GM12874 (cell line): ENCODE data around the gene BHLHE40.

Experiments used
- TF ChIP-seq, protein P1 (sequence below): IDR thresholded peaks from 2 replicates; pipeline ENCODE4 v1.5.1; 2011; ENCODE audit warnings: low read depth, mild to moderate bottlenecking, control low read depth, low read length, moderate library complexity; ENCODE audit not compliant: insufficient read depth

The BHLHE40 gene

DNA sequence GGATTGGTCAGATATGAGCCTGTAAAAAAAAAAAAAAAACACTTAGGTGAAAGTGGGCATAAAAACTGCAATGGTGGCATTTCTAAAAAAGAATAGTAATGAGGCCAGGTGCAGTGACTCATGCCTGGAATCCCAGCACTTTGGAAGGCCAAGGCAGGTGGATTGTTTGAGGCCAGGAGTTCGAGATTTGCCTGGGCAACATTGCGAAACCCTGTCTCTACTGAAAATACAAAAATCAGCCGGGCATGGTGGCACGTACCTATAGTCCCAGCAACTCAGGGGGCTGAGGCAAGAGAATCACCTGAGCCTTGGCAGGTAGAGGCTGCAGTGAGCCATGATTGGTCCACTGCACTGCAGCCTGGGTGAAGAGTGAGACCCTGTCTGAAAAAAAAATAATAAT, 38.3 kb upstream of the BHLHE40 start:
- TF ChIP-seq, protein P1, sequence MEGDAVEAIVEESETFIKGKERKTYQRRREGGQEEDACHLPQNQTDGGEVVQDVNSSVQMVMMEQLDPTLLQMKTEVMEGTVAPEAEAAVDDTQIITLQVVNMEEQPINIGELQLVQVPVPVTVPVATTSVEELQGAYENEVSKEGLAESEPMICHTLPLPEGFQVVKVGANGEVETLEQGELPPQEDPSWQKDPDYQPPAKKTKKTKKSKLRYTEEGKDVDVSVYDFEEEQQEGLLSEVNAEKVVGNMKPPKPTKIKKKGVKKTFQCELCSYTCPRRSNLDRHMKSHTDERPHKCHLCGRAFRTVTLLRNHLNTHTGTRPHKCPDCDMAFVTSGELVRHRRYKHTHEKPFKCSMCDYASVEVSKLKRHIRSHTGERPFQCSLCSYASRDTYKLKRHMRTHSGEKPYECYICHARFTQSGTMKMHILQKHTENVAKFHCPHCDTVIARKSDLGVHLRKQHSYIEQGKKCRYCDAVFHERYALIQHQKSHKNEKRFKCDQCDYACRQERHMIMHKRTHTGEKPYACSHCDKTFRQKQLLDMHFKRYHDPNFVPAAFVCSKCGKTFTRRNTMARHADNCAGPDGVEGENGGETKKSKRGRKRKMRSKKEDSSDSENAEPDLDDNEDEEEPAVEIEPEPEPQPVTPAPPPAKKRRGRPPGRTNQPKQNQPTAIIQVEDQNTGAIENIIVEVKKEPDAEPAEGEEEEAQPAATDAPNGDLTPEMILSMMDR, result no peak

DNA sequence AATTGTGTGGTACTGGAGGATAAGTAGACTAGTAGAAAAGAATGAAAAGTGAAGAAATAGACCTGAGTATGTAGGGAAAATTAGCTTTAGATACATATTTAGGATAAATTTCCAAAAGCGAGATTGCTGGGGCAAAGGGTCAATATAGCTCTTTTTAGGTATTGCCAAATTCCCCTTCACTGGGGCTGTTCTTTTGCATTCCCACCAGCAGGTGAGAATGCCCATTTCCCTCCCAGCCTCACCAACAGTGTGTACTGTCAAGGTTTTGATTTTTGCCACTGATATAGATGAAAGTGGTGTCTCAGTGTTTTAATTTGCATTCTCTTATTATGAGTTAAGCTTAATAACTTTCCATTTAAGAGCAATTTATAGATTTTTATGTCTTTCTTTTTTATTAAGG, 35.7 kb upstream of the BHLHE40 start:
- TF ChIP-seq, protein P1, result no peak

DNA sequence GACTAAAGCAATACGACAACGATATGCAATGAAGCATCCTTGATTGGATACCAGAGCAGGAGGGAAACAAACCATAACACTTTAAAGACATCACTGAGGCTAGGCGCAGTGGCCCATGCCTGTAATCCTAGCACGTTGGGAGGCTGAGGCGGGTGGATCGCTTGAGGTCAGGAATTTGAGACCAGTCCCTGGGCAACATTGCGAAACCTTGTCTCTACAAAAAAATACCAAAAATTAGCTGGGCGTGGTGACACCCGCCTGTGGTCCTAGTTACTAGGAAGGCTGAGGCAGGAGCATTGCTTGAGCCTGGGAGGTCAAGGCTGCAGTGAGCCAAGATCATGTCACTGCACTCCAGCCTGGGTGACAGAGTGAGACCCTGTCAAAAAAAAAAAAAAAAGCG, 33.9 kb upstream of the BHLHE40 start:
- TF ChIP-seq, protein P1, result no peak

DNA sequence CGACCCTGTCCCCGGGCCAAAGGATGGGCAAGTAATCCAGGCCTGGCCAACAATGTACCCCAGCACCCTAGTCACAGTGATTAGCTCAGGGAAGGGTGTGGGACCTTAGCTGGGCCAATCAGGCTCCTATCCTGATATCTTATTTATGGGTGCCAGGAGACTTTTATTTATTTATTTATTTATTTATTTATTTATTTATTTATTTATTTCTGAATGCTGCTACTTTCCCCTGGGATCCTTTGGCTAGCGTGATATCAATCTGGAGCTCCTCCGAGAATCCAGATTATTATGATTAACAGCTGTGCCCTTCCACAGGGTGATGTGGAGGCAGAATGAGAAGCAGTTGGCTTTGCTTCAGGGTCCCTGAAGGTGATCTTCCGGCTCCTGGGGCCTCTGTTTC, 32.2 kb upstream of the BHLHE40 start:
- TF ChIP-seq, protein P1, result no peak

DNA sequence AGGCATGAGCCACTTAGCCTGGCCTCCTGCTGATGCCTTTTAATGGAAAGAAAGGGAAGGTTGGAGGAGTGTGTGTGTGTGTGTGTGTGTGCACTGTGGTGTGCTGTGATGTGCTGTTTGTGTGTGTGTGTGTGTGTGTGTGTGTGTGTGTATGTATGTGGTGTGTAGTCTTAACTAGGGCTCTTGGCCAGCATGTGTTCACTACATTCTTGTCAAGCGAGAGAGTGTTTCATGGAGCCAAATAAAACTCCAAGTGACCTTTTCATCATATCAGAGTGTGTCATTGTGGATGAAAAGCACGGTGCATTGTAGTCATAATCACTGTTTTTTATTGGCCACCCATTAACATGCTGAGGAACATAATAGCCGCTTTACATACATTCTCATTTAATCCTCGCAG, 30.8 kb upstream of the BHLHE40 start:
- TF ChIP-seq, protein P1, result no peak

DNA sequence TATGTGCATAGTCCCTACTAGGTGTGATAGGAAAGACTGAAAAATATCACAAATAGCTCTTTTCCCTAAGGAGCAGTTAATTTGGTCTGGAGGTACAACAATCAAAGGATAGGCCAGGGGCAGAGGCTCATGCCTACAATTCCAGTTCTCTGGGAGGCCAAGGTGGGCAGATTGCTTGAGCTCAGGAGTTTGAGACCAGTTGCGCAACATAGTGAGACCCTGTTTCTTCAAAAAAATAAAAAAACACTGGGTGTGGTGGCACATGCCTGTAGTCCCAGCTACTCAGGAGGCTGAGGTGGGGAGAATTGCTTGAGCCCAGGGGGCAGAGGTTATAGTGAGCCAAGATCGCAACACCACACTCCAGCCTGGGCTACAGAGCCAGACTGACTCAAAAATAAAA, 30.2 kb upstream of the BHLHE40 start:
- TF ChIP-seq, protein P1, result no peak

DNA sequence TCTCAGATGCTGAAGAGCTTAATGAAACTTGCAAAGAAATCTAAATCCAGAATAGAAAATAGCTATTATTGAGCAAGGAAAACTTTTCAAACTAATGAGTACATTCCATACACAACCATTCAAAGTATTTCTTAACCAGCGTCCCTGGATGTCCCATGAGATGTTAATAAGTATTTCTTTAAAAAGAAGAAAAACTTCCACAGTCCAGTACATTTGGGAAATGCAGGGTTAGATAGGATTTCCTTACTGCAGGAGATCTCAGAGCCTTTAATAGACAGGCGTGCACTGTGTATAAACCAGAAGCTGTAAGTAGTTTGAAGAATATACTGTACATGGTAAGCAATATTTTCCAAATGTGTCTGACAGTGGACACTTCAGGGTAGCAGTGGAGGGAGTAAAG, 29.6 kb upstream of the BHLHE40 start:
- TF ChIP-seq, protein P1, result no peak

DNA sequence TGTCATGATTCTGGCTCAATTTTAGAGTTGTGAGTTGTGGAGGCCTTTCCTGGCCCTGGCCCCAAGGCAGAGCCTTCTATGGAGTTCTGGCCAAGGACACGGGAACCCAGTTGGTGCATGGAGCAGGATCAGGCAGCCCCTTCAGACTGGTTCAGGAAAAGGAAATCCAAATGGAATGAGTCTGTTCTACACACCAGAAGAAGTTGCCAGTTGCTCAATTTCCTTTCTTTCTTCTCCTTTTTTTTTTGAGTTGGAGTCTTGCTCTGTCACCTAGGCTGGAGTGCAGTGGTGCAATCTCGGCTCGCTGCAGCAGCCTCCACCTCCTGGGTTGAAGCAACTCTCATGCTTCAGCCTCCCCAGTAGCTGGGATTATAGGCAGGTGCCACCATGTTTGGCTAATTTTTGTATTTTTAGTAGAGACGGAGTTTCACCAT, 28.9 kb upstream of the BHLHE40 start:
- TF ChIP-seq, protein P1, result no peak
